BJ (cell line): ENCODE measurements around the gene XKR8. TPM values are rescaled to one million over a fixed set of nuclear protein-coding genes. Genes with fewer than 3 reads are reported as not detected.

Experiments used
- CTCF ChIA-PET: fragments of 350-600 bp; formaldehyde crosslinking; extraction: SDS; loops from one replicate; lab custom pipeline; 2021; ENCODE audit warnings: antibody characterized with exemption, inconsistent platforms; lab: Yijun Ruan, JAX
- POLR2A ChIA-PET: fragments of 300-600 bp; sonication (Branson Sonifier 250); formaldehyde crosslinking; extraction: SDS; loops from one replicate; lab custom pipeline; 2021; ENCODE audit warnings: antibody characterized with exemption; lab: Charles Lee
- DNase-seq: peaks from one replicate; pipeline ENCODE4 v3.0.0-alpha.2; 2011; ENCODE audit warnings: low read depth
- H3K27me3 ChIP-seq: 2 replicates; pipeline ENCODE4 v1.6.0; 2011; ENCODE audit warnings: low read length; ENCODE audit not compliant: control insufficient read depth, insufficient read depth
- H3K36me3 ChIP-seq: 2 replicates; pipeline ENCODE4 v1.5.1; 2011; ENCODE audit warnings: low read length; ENCODE audit not compliant: control insufficient read depth, insufficient read depth
- H3K4me3 ChIP-seq: 2 replicates; pipeline ENCODE4 v1.5.1; 2011; ENCODE audit warnings: low read depth, mild to moderate bottlenecking, control low read depth, low read length
- polyA plus RNA-seq: library from polyadenylated mRNA; depleted of rRNA; stranded (reverse); fragments of >200 nt; gene quantifications from 2 replicates; pipeline ENCODE4 v1.2.3, GENCODE V29; 2011
- TF ChIP-seq, protein P1 (sequence below): IDR thresholded peaks from 2 replicates; pipeline ENCODE4 v1.5.1; 2011; ENCODE audit warnings: low read depth, mild to moderate bottlenecking, control low read depth, inconsistent platforms, low read length, moderate library complexity; ENCODE audit not compliant: insufficient read depth

Gene XKR8
- polyA plus RNA-seq, 1 experiment: 13.2 TPM

DNA sequence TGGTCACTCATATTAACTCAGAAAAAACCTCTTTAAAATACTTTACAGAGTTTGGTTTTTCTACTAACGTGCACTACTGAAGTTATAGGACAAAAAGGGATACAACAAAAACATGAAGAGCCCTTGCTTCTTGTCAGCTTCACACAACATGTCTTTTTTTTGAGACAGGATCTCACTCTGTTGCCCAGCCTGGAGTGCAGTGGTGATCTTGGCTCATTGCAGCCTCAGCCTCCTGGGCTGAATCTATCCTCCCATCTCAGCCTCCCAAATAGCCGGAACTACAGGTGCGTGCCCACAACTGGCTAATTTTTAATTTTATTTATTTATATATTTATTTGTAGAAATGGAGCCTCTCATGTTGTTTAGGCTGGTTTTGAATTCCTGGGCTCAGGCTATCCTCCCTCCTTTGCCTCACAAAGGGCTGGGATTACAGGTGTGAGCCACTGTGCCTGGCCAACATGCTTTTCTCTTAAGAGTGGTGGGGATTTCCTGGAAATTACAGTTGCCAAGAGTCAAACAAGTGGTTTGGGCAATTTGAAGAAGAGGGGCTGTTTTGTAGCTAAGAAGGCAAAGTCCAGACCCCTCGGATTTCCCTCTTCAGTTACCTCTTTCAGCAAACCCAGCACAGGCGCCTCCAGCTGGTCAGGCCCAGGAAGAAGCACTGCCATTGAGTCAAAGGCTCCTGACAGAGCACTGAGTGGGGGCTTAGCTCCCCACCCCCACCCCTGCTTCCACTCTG lies 31.4 kb upstream of the XKR8 start:
- H3K27me3 ChIP-seq: peaks cover 3% of the 10 kb centered on the region; the same call in 1 of the 2 replicates
- ChIA-PET POLR2A (no interaction called here), CTCF (interaction anchor here (1.2 kb wide), 1 partner anchor 13 kb away, joined by 6 read pairs; no protein-coding TSS in a partner anchor)
- TF ChIP-seq, protein P1, sequence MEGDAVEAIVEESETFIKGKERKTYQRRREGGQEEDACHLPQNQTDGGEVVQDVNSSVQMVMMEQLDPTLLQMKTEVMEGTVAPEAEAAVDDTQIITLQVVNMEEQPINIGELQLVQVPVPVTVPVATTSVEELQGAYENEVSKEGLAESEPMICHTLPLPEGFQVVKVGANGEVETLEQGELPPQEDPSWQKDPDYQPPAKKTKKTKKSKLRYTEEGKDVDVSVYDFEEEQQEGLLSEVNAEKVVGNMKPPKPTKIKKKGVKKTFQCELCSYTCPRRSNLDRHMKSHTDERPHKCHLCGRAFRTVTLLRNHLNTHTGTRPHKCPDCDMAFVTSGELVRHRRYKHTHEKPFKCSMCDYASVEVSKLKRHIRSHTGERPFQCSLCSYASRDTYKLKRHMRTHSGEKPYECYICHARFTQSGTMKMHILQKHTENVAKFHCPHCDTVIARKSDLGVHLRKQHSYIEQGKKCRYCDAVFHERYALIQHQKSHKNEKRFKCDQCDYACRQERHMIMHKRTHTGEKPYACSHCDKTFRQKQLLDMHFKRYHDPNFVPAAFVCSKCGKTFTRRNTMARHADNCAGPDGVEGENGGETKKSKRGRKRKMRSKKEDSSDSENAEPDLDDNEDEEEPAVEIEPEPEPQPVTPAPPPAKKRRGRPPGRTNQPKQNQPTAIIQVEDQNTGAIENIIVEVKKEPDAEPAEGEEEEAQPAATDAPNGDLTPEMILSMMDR: no peak
- no peak overlapping the region for H3K4me3 ChIP-seq
- no peak for DNase-seq
- H3K36me3 ChIP-seq: no peaks in the 10 kb centered on the region

DNA sequence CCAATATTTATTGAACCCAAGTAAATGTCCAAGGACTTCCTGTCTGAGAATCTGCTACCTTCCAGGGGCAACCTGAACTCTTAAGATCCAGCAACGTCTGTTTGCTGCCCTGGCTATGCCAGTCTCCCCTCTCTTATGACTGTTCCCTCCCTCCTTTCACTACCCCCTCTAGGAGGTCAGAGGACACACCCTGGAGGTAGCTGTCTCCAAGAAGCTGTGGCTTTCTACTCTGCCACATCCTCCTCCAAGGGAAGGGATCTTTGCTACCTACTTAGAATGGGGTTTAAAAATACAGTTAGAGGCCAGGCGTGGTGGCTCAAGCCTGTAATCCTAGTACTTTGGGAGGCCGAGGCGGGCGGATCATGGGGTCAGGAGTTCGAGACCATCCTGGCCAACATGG lies 28.6 kb upstream of the XKR8 start:
- Histone ChIP-seq H3K27me3 (peaks cover 3% of the 10 kb centered on the region), H3K36me3 (no peaks in the 10 kb centered on the region), H3K4me3 (no peak overlapping the region)
- CTCF ChIA-PET: no interaction called here
- TF ChIP-seq, protein P1: no peak
- DNase-seq: no peak
- POLR2A ChIA-PET: no interaction called here

DNA sequence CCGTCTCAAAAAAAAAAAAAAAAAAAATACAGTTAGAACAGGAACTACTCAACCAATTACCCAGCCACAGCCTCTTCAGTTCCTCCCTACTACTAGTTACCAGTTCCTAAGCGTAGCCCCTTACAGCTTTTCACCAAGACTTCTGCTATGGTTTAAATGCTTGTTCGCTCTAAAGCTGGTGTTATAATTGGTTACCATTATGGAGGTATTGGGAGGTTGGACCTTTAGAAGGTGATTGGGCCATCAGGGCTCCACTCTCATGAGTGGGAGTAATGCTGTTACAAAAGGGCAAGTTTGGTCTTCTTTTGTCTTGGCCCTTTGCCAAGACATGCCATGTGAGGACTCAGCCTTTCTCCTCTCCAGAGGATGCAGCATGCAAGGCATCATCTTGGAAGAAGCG lies 28.0 kb upstream of the XKR8 start:
- TF ChIP-seq, protein P1: no peak
- CTCF ChIA-PET: interaction anchor here (0.5 to 1.3 kb wide), 2 partner anchors 74 to 94 kb away, joined by 3 to 6 read pairs; no protein-coding TSS in a partner anchor
- Histone ChIP-seq H3K27me3 (no peaks in the 10 kb centered on the region; the same call in none of the 2 replicates), H3K4me3 (no peak overlapping the region), H3K36me3 (no peaks in the 10 kb centered on the region)
- DNase-seq: no peak
- POLR2A ChIA-PET: no interaction called here

DNA sequence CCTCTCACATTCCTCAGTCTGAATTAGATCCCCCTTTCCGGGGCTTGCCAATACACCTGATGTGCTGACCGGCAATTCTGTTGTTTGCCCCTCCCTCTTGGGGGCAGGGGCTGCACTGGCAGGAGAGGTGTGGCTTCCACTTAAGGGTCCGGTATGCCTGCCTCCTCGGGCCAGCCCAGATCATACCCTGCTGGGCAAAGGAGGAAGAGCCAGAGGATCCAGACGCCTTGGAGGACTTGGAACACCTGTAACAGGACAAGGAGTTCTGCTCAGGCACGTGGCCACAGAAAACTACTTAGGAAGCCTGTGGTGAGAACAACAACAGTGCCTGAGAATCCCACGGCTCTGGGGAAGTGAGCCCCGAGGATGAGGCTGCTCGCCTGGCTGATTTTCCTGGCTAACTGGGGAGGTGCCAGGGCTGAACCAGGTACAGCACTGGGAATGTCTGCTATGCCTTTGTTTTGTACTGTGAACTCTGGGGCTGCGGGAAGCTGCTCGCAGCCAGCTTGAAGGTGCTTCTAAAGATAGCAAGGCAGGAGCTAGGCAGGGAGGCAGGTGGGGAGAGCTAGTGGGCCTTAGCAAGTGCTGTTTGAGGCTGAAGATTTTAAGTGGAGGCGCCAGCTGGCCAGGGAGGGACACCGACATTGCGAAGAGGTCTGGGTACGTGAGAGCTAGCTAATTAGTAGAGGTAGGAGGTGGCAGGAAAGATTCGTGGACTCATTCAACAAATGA lies 24.8 kb upstream of the XKR8 start, which contains the start of gene SMPDL3B:
SMPDL3B (plus strand) TSS at position 183 of the 732 bp plus-strand sequence; CDS start at position 367, 184 bp downstream.
- DNase-seq: no peak
- POLR2A ChIA-PET: no interaction called here
- Histone ChIP-seq H3K36me3 (no peaks in the 10 kb centered on the region), H3K4me3 (no peak within 1 kb of the TSS), H3K27me3 (peaks cover 3% of the 10 kb centered on the region)
- TF ChIP-seq, protein P1: no peak
- CTCF ChIA-PET: no interaction called here

DNA sequence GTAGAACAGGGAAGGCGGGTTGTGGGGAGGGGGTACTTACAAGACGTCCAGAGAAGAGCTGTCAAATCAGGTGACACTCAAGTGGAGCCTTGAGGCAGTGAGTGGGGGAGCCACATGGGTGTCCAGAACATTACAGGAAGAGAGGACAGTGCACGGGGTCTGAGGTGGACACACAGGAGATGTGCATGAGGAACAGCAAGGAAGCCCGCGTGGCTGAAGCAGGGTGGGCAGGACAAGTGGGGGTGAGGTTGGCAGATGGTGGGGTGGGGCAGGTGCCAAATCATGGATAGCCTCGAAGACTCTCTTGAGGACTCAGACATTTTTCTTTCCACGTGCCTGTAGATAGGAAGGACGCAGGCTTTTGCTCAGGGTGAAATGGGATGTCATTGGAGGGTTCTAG lies 24.1 kb upstream of the XKR8 start:
- TF ChIP-seq, protein P1: no peak
- CTCF ChIA-PET: no interaction called here
- DNase-seq: no peak
- Histone ChIP-seq H3K27me3 (peaks cover 3% of the 10 kb centered on the region), H3K4me3 (no peak overlapping the region), H3K36me3 (no peaks in the 10 kb centered on the region)
- POLR2A ChIA-PET: no interaction called here
